Neural progenitor cell (in vitro differentiated cells): Measurements from ENCODE around the gene TSPEAR.

Experiments
- EZH2 ChIP-seq: fragments of 200-600 bp; sonication (generic); IDR thresholded peaks from 2 replicates; pipeline ENCODE4 v1.6.1; 2017; ENCODE audit warnings: antibody characterized with exemption, mild to moderate bottlenecking, moderate library complexity
- TF ChIP-seq, protein P1 (sequence below): fragments of 200-600 bp; sonication (generic); IDR thresholded peaks from 2 replicates; pipeline ENCODE4 v1.5.1; 2017; ENCODE audit warnings: antibody characterized with exemption, mild to moderate bottlenecking

DNA sequence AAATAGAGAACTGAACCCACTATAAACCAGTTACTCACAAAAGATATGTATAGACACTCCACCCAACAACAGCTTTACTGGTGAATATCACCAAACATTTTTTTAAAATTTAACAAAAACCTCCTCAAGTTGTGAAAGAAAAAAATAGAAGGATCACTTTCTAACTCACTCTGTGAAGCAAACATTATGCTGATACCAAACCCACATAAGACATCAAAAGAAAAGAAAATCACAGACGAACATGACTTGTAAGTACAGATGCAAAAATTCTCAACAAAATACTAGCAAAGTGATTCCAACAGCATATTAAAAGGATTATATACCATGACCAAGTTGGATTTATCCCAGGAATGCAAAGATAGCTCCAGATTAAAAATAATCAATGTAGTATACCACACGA lies 19.7 kb downstream of the TSPEAR start:
- no peak for TF ChIP-seq EZH2
- TF ChIP-seq, protein P1, sequence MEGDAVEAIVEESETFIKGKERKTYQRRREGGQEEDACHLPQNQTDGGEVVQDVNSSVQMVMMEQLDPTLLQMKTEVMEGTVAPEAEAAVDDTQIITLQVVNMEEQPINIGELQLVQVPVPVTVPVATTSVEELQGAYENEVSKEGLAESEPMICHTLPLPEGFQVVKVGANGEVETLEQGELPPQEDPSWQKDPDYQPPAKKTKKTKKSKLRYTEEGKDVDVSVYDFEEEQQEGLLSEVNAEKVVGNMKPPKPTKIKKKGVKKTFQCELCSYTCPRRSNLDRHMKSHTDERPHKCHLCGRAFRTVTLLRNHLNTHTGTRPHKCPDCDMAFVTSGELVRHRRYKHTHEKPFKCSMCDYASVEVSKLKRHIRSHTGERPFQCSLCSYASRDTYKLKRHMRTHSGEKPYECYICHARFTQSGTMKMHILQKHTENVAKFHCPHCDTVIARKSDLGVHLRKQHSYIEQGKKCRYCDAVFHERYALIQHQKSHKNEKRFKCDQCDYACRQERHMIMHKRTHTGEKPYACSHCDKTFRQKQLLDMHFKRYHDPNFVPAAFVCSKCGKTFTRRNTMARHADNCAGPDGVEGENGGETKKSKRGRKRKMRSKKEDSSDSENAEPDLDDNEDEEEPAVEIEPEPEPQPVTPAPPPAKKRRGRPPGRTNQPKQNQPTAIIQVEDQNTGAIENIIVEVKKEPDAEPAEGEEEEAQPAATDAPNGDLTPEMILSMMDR: no peak
